Stimulated activated CD8-positive, alpha-beta memory T cell treated with anti-CD3 and anti-CD28 coated beads, Interleukin-4, amount 100 ng/mL, for 1 hour (primary cell): ENCODE results near the gene DLGAP1.
"Not testable (repeated sequence)": the region's sequence is repeated elsewhere in the genome, so short reads cannot be mapped to it uniquely, and the experiment has no call there.

Experiments used
- DNase-seq, 2 donors: peaks; one replicate each; pipeline ENCODE4 v3.0.0-alpha.2; 2020; ENCODE audit warnings: low read depth in 2 of 2, low spot score in 1 of 2

DLGAP1 gene

DNA sequence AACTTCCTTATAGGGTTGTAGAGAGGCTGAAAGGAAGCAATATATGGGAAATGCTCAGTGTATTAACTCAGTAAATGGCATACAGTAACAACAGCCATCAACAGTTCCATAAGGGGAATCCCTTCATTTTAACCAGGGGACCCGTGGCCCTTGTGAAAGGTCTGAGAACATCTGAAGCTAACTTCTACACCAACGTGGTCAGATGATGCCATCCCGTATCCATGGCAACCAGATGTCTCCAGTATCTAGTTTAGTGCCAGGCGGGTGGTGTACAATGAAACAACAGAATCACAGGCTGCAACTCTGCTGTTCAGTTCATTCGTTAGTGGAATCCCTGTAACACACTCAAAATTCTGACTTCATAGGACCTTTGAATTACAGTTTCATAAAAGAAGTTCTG, 842.8 kb downstream of the DLGAP1 start:
- DNase-seq: no peak

GRCh38 chr18:3611313-3612090, 843.6 kb downstream of the DLGAP1 start:
- DNase-seq: no peak

GRCh38 chr18:3610813-3611212, 844.3 kb downstream of the DLGAP1 start:
- DNase-seq: no peak

GRCh38 chr18:3610188-3610708, 844.9 kb downstream of the DLGAP1 start:
- no peak for DNase-seq

- no peak for DNase-seq
Observed at GRCh38 chr18:3608488-3608887, 846.6 kb downstream of the DLGAP1 start.

GRCh38 chr18:3608099-3608453, 847.0 kb downstream of the DLGAP1 start:
- DNase-seq: not testable (repeated sequence)

- no peak for DNase-seq
Observed at GRCh38 chr18:3607309-3608098, 847.6 kb downstream of the DLGAP1 start.

DNA sequence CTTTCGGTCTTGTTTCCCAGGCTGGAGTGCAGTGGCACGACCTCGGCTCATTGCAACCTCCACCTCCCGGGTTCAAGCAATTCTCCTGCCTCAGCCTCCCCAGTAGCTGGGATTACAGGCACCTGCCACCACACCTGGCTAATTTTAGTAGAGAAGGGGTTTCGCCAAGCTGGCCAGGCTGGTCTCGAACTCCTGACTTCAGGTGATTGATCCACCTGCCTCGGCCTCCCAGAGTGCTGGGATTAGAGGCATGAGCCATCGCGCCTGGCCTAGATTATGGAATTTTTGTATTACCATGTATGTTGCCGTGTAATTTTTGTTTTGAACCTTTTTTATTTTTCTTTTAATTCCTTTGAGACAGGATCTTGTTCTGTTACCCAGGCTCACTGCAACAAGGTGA, 848.2 kb downstream of the DLGAP1 start:
- DNase-seq: not testable (repeated sequence)

DNA sequence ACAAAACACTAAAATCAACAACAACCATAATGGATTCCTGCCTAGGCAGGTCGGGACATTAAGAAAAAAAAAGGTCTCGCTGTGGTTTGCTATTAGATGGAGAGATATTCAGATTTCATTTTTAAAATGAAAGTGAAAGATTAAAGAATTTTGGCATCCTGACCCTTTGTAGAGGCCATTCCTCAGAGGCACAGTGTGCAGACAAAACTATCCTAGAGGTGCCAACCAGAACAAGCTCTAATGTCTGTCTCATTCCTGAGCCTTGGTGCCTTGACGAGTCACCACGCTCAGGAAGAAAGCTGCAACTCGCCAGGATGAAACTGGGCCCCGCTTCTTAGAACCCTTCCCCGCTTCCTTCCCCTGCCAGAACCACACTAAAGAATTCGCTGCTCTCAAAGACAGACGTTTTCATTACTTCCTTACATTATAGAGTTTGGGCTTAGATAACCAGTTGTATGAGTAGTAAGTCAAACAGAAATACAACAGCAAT, 849.1 kb downstream of the DLGAP1 start:
- no peak for DNase-seq

- DNase-seq: no peak
Observed at GRCh38 chr18:3605486-3605952, 849.6 kb downstream of the DLGAP1 start.

DNA sequence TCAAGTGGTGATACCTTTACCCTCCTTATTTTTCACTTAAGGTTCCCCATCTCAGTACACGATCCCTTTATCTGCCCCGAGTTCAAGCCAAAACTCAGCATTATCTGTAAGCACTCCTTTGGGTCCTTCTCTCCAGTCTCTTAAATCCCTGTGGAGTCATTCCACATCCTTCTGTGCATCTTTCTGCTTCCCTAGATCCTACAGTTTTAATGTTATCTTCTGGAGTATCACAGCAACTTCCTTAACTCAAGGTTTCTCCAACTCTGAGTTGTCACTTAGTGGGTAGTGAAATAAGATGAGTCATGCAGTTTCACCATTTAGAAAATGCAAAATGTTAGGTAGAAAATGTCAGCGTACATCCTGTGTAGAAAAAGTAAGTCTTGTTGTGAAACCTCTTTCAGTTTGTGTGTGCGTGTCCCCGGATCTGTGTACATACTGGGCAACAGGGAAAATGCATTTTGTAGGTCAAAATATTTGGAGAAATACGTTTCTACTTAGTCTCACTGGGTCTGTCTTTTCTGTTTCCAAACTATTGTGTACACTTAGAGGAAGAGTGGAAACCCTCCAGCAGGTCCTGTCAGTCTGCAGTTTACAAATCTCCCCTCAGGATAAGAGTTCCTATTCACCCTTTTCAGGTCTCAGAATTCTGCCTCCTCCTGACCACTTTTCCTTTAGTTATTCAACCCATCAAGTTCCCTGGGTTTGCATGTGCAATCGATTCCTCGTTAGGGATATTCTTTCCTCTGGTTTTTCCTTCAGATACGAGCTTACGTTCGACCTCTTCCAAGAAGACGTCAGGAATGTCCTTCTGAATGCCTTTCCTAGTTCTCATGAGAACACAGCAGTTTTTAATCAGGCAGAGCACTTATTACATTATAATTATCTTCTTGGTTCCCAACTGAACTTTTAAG, 850.4 kb downstream of the DLGAP1 start:
- no peak for DNase-seq

- no peak for DNase-seq
Observed at GRCh38 chr18:3604235-3604497, 850.9 kb downstream of the DLGAP1 start.

DNA sequence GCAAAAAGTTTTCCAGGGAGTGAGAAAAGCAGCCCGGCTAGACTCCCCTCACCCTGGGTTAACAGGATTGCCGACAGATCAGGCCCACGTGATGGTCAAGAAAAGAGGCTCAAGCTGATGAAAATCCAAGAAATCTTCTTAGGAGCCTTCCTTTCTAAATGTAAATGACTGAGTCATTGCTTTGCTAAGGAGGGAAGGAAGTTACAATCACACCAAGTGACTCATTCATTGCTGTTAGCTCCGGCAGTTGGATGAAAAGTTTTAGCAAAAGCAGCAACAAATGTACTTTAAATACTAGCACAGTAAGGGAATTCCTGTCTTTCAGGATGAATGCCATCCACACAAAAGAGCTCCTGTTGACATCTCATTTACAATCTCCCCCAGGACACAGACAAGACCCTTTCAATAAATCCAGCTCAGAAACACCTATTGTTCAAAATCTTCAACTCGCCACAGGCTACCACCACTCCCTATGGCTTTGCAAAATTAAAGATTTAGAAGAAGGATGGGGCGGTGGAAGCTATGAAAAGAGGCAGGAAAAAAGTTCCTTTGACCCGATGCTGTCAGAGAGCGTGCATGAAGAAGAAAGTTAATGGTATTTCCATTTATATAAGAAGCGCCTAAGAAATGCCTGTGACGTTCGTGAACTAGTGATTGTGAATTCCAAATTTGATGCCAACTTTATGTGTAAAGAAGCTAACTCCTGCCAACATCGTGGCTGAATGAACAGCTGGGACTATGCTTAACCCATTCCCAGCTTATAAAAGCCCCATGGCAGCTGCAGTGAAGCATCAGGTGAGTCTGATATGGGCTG, 851.5 kb downstream of the DLGAP1 start:
- DNase-seq: no peak

DNA sequence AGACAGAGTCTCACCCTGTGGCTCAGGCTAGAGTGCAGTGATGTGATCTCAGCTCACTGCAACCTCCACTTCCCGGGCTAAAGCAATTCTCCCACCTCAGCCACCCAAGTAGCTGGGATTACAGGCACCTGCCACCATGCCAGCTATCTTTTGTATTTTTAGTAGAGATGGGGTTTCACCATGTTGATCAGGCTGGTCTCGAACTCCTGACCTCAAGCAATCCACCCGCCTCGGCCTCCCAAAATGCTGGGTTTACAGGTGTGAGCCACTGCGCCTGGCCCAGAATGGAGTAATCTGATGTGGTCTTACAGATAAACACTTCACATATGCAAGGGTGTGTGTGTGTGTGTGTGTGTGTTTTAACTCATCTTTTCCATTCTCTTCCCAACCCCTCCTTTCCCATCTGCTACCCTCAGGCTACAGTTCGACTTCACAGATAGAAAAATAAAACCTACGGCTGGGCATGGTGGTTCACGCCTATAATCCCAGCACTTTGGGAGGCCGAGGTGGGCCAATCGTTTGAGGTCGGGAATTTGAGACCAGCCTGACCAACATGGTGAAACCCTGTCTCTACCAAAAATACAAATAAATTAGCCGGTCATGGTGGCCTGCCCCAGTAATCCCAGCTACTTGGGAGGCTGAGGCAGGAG, 853.9 kb downstream of the DLGAP1 start:
- DNase-seq: not testable (repeated sequence)

DNA sequence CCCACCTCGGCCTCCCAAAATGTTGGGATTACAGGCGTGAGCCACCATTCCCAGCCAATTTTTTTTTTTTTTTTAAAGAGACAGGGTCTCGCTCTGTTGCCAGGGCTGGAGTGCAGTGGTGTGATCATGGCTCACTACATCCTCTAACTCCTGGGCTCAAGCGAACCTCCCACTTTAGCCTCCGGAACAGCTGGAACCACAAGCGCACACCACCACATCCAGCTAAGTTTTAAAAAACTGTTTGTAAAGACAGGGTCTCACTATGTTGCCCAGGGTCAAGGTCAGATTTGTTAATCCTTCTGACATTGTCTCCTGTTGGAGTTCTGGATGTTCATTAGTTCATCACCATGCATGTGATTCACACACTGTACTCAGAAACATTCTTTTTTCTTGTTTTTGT, 855.2 kb downstream of the DLGAP1 start:
- DNase-seq: no peak

- no peak for DNase-seq
Observed at GRCh38 chr18:3599195-3599594, 855.9 kb downstream of the DLGAP1 start.

DNA sequence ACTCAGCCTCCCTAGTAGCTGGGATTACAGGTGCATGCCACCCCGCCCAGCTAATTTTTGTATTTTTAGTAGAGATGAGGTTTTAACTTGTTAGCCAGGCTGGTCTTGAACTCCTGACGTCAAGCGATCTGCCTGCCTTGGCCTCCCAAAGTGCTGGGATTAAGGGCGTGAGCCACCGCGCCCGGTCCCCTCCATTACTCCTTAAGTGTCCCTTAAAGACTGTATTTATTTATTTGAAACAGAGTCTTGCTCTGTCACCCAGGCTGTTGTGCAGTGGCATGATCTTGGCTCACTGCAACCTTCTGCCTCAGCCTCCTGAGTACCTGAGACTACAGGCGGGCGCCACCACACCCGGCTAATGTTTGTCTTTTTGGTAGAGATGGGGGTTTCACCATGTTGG, 856.5 kb downstream of the DLGAP1 start:
- DNase-seq: no peak

DNA sequence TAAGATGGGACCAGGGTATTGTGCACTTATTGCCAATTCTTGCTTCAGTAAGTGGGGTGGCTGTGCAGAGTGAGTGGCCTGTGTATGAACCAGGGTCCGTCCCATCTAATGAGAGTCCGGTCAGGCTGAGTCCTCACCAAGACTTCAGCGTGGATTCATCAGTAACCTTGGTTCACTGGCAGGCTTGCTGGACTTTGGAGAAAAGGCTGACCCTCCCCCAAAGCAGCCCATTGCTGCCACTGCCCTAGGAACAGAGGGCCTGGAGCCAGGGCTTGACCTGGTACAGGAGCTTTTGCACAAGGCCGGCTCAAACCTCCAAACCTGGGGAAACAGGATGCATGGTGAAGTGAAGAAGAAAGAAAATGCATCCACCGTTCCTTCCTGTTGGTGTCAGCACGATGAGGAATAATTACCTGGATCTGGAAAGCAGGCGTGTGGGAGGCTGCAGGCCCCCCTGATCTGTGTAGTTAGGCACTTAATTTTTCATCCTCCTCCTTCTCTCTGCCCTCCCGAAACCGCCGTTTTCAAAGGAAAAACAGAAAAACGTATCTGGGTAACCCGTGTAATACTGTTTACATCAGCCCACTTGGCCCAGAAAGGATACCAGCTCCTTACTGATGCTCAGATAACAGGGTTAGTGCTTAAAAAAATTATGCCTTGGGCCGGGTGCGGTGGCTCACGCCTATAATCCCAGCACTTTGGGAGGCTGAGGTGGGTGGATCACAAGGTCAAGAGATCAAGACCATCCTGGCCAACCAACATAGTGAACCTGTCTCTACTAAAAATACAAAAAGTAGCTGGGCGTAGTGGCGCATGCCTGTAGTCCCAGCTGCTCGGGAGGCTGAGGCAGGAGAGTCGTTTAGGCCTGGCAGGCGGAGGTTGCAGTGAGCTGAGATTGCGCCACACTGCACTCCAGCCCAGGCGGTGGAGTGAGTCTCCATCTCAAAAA, 857.4 kb downstream of the DLGAP1 start:
- DNase-seq: no peak
